Gastrocnemius medialis (tissue), 4 donors: ENCODE results near the gene NRG3. TPM values are rescaled to one million over a fixed set of nuclear protein-coding genes. Genes with fewer than 3 reads are reported as not detected.

Experiments used
- ATAC-seq, 2 donors: fragments of 150-250 bp; one replicate each; pipeline ENCODE4 v1.9.1; 2016
- DNase-seq, 2 donors: peaks; one replicate each; pipeline ENCODE4 v3.0.0-alpha.2; 2019
- H3K27ac ChIP-seq, 4 donors: fragments of 200-600 bp; sonication (generic); 1 replicate in 1 of 4; 2 replicates in 3 of 4; pipeline ENCODE4 v1.5.1; 2016 to 2018; ENCODE audit warnings: mild to moderate bottlenecking in 2 of 4, moderate library complexity in 1 of 4
- H3K27me3 ChIP-seq, 3 donors: fragments of 200-600 bp; sonication (generic) in 2 of 3; 1 replicate in 1 of 3; 2 replicates in 2 of 3; pipeline versions ENCODE4 v1.5.1 to v1.6.0; 2016 to 2019; ENCODE audit warnings: mild to moderate bottlenecking in 1 of 3, moderate library complexity in 1 of 3
- H3K36me3 ChIP-seq, 2 donors: fragments of 200-600 bp; sonication (generic) in 1 of 2; one replicate each; pipeline ENCODE4 v1.5.1; 2017 to 2018
- H3K4me1 ChIP-seq, 2 donors: fragments of 200-600 bp; sonication (generic) in 1 of 2; one replicate each; pipeline ENCODE4 v1.5.1; 2016 to 2017; ENCODE audit warnings: mild to moderate bottlenecking in 2 of 2
- H3K4me3 ChIP-seq, 4 donors: fragments of 200-600 bp; sonication (generic) in 3 of 4; 1 replicate in 1 of 4; 2 replicates in 3 of 4; pipeline ENCODE4 v1.5.1; 2016 to 2019; ENCODE audit warnings: mild to moderate bottlenecking in 2 of 4
- H3K9me3 ChIP-seq, 3 donors: fragments of 200-600 bp; sonication (generic) in 2 of 3; 1 replicate in 1 of 3; 2 replicates in 2 of 3; pipeline ENCODE4 v1.5.1; 2016 to 2019
- POLR2A ChIP-seq, 2 donors: fragments of 450-650 bp; IDR thresholded peaks; one replicate each; pipeline ENCODE4 v1.6.1; 2017; ENCODE audit warnings: antibody characterized with exemption in 2 of 2, mild to moderate bottlenecking in 2 of 2, moderate library complexity in 2 of 2
- in situ Hi-C, 4 donors: fragments of 200-750 bp; cut with MboI; loops; one replicate each; pipeline versions ENCODE4 v1.15.0 to v1.8.0; 2017; ENCODE audit warnings: low sequenced_read_pairs in 4 of 4
- intact Hi-C: fragments of 100-400 bp; cut with DNase I; formaldehyde crosslinking; loops from one replicate; pipeline ENCODE4 v1.15.1; 2023; ENCODE audit warnings: low total_unique reads
- total RNA-seq, 4 donors: library from RNA; depleted of rRNA; stranded (reverse); fragments of >200 nt; gene quantifications; one replicate each; pipeline versions ENCODE4 v1.1.0 to v1.2.3, GENCODE V29; 2016
- TF ChIP-seq, protein P1 (sequence below), 5 experiments: fragments of 450-650 bp in 3 of 5; fragments of 200-600 bp in 2 of 5; sonication (generic) in 2 of 5; IDR thresholded peaks in 4 of 5; conservative IDR thresholded peaks in 1 of 5; 1 replicate in 4 of 5; 2 replicates in 1 of 5; pipeline ENCODE4 v1.5.1; 2016 to 2019; ENCODE audit warnings: antibody characterized with exemption in 5 of 5, mild to moderate bottlenecking in 3 of 5, moderate library complexity in 3 of 5

Gene NRG3
- total RNA-seq, 4 donors from 2014 or later: not detected

DNA sequence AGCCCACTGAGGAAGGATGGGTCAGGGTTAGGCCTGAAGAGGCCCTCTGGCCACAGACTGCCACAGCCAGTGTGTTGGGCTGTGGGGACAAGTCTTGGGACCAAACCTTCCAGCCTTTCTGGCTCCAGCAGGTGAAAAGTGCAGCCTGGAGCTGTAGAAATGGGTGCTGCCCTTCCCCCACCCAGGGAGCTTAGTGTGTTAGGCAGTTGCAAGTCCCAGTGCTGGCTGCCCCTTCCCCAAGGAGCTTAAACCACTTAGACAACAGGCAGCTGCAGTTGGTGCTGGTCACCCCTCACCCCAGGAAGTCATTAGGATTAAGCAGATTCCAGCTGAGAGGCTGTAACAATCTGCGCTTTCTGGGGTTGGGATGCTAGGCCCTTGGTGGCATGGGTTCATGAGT lies 563.3 kb downstream of the NRG3 start:
- TF ChIP-seq POLR2A (IDR thresholded peaks at IDR 0.05): no peak
- TF ChIP-seq, protein P1, sequence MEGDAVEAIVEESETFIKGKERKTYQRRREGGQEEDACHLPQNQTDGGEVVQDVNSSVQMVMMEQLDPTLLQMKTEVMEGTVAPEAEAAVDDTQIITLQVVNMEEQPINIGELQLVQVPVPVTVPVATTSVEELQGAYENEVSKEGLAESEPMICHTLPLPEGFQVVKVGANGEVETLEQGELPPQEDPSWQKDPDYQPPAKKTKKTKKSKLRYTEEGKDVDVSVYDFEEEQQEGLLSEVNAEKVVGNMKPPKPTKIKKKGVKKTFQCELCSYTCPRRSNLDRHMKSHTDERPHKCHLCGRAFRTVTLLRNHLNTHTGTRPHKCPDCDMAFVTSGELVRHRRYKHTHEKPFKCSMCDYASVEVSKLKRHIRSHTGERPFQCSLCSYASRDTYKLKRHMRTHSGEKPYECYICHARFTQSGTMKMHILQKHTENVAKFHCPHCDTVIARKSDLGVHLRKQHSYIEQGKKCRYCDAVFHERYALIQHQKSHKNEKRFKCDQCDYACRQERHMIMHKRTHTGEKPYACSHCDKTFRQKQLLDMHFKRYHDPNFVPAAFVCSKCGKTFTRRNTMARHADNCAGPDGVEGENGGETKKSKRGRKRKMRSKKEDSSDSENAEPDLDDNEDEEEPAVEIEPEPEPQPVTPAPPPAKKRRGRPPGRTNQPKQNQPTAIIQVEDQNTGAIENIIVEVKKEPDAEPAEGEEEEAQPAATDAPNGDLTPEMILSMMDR (IDR thresholded peaks at IDR 0.05 in 4 of 5, conservative IDR thresholded peaks at IDR 0.05 in 1 of 5): no peak
- Histone ChIP-seq H3K27ac (no peak overlapping the region), H3K4me1 (no peaks in the 10 kb centered on the region), H3K27me3 (no peaks in the 10 kb centered on the region), H3K4me3 (no peak overlapping the region), H3K9me3 (no peaks in the 10 kb centered on the region), H3K36me3 (no peaks in the 10 kb centered on the region)
- no peak for ATAC-seq
- no peak for DNase-seq
- intact Hi-C loops (no loop called here), in situ Hi-C loops (no loop called here)

DNA sequence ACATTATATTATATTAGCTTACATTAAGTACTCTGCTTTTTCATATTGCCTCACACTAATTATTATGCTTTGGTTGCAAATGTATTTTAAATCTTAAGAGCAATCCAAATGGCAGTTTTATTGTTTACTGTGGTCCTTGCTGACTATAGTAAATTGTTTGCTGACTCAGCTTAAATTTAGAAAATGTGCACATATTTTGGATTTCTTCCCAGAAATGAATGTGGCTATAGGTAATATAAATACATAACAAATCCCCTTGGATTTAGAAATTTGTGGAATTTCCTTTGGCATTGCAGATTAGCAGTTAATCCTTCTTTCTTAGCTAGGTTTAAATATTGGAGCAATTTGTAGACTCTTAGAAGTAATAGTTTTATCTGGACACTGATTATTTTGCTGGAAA lies 565.8 kb downstream of the NRG3 start:
- intact Hi-C loops: no loop called here
- in situ Hi-C loops: no loop called here
- ATAC-seq: no peak
- TF ChIP-seq POLR2A (IDR thresholded peaks at IDR 0.05): no peak
- TF ChIP-seq, protein P1 (IDR thresholded peaks at IDR 0.05 in 4 of 5, conservative IDR thresholded peaks at IDR 0.05 in 1 of 5): no peak
- H3K4me3 ChIP-seq: no peak overlapping the region
- DNase-seq: no peak
- H3K9me3 ChIP-seq: no peaks in the 10 kb centered on the region
- no peaks in the 10 kb centered on the region for H3K27me3 ChIP-seq
- no peak overlapping the region for H3K27ac ChIP-seq
- no peaks in the 10 kb centered on the region for H3K4me1 ChIP-seq
- H3K36me3 ChIP-seq: no peaks in the 10 kb centered on the region

- DNase-seq: no peak
- Histone ChIP-seq H3K9me3 (no peaks in the 10 kb centered on the region), H3K4me1 (no peaks in the 10 kb centered on the region), H3K4me3 (no peak overlapping the region), H3K27me3 (no peaks in the 10 kb centered on the region), H3K36me3 (no peaks in the 10 kb centered on the region), H3K27ac (no peak overlapping the region)
- ATAC-seq: no peak
- in situ Hi-C loops: no loop called here
- intact Hi-C loops: no loop called here
- TF ChIP-seq, protein P1 (IDR thresholded peaks at IDR 0.05 in 4 of 5, conservative IDR thresholded peaks at IDR 0.05 in 1 of 5): no peak
- TF ChIP-seq POLR2A (IDR thresholded peaks at IDR 0.05): no peak
Observed at GRCh38 chr10:82452046-82452445, 577.1 kb downstream of the NRG3 start.

DNA sequence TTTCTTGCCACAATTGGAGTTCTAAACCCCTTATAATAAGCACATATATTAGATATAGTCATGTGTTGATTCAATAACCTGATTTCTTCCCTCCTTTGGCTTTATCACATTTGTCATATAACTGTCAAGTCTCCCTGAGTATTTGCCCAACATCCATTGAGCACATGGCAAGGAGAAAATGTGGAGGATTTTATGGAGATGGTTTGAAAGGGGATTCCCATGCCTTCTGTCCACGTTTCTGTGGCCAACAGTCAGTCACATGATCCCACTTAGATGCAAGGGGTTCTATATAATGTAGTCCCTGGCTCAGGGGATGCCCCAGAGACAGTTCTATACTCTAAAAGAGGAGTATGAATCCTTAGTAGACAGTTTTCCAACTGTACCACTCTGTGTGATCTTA lies 577.7 kb downstream of the NRG3 start:
- intact Hi-C loops: no loop called here
- no peaks in the 10 kb centered on the region for H3K4me1 ChIP-seq

More for the DNA sequence above, 577.7 kb downstream of the NRG3 start:
- DNase-seq (no peak), ATAC-seq (no peak)
- Histone ChIP-seq H3K9me3 (no peaks in the 10 kb centered on the region), H3K27ac (no peak overlapping the region), H3K36me3 (no peaks in the 10 kb centered on the region), H3K4me3 (no peak overlapping the region), H3K27me3 (no peaks in the 10 kb centered on the region)
- TF ChIP-seq POLR2A (IDR thresholded peaks at IDR 0.05): no peak
- TF ChIP-seq, protein P1 (IDR thresholded peaks at IDR 0.05 in 4 of 5, conservative IDR thresholded peaks at IDR 0.05 in 1 of 5): no peak
- in situ Hi-C loops: no loop called here
